GM18909 (cell line): ENCODE data around the gene LHFPL3.

Experiments used
- ATAC-seq: cut with Tn5 transposase; IDR thresholded peaks from one replicate; pipeline ENCODE4 v1.9.1; 2021; ENCODE audit warnings: mild to moderate bottlenecking; ENCODE audit not compliant: unreplicated experiment, poor library complexity

The LHFPL3 gene

GRCh38 chr7:104469166-104469820 is 140.9 kb downstream of the LHFPL3 start:
- ATAC-seq = no peak

DNA sequence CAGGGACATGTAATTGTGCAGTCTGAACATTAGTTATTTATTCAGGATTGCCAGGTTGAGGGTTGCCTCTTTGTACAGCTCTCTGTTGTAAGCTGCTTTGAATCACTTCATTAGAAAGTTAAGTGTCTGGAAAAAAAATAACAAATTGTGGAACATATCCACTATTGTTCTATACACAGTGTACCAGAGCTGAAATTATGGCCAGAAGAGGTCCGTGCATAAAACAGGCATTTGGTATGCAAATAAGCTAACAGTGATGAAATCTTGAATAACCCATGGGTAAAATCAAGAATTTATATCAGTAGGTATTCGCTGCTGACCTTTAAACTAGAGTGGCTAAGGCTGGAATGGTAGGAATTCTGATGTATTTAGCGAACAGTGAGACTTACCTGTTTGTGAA is 152.1 kb downstream of the LHFPL3 start:
- no peak for ATAC-seq

GRCh38 chr7:104482362-104483037 is 154.1 kb downstream of the LHFPL3 start:
- ATAC-seq = no peak

GRCh38 chr7:104486931-104487330 is 158.5 kb downstream of the LHFPL3 start:
- ATAC-seq = no peak

DNA sequence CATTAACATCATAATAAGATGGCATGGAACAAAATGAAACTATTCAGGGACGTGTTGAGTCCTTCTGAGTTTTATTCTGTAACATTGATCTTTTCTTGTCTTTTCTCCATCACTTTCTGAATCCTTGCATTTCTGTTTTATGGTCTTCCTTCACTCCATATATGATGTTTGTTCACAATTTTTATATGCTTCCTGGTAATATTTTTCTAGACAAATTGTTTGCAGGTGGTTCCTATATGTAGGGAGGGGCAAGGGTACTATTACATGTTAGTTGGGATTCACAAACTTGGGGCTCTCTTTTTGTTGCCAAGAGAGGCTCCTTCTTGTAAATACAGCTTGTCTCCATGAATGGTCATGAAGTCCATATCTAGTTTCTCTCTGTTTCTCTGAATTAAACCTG is 159.2 kb downstream of the LHFPL3 start:
- no peak for ATAC-seq

DNA sequence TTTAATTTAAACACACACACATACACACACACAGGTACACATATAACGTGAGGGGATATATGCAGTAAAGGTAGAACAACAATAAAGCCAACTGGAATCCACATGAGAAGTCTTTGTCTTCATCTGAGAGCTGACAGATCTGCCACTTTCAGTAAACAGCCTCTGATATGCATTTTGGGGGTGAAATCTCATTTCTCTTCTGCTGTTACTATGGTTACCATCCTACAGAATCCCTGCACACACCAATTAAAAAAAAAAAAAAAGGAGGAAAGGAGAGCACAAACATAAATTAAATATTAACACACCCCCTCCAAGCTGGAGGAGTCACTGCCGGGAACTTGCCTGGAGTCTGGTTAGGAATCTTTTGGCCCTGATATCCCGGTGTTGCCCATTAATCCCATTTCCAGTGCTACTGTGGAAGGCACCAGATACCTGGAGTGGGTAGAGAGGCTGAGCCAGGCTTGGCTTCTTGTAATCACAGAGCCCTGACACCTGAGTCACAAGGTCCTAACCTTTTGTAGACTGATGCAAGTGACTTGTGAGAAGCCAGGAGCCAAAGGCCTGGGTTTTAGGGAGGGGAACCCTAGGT is 169.1 kb downstream of the LHFPL3 start:
- ATAC-seq = no peak

GRCh38 chr7:104499975-104500374 is 171.6 kb downstream of the LHFPL3 start:
- ATAC-seq = no peak

DNA sequence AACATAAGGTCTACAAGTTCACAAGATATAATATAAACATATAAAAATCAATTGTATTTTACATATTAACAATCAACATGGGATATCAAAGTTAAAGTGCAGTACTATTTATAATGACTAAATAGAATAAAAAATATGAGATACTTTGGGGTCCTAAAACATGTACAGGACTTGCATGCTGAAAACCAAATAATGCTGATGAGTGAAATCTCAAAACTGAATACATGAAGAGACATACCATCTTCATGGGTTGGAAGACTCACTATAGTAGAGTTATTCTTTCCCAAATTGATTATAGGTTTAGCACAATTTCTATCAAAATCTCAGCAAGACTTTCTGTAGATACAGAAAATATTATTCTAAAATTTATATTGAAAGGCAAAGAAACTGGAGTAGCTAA is 181.5 kb downstream of the LHFPL3 start:
- no peak for ATAC-seq

GRCh38 chr7:104524853-104525252 is 196.4 kb downstream of the LHFPL3 start:
- no peak for ATAC-seq

- no peak for ATAC-seq
Measured at GRCh38 chr7:104528142-104528541, 199.7 kb downstream of the LHFPL3 start.

DNA sequence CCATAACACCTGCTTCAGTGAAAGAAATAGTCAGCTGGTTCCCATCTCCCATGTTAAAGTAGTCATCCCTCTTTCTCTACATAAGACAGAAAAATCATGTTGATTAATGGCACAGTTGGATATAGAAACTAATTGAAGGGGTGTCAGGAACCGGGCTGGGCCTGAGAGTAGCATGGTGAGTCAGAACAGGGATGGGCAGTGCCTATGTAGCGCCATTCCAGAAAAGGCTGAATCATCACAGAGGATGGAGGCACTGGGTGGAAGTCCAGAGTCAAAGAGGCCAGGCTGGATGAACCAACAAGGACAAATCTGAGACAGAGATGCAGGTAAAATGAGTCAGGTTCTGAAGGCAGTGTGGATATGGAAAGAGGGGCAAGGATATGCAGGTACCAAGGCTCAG is 201.2 kb downstream of the LHFPL3 start:
- no peak for ATAC-seq

DNA sequence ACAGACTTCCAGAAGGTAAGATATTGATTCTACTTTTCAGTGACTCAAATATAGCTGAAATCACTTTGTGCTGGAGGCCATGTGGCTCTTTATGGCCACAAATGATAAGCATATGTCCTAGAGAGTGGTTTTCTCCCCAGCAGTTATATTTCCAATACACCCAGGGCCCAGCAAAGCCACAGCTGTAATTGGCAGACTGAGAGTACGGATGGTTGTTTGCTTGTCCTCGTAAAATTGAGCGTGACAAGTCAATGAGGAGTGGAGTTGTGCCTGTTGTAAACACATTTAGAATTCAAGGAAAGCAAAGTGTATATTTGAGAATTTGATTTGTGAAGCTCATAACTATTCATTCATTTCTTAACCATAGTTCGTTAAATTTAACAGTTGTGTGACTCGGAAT is 201.8 kb downstream of the LHFPL3 start:
- no peak for ATAC-seq

DNA sequence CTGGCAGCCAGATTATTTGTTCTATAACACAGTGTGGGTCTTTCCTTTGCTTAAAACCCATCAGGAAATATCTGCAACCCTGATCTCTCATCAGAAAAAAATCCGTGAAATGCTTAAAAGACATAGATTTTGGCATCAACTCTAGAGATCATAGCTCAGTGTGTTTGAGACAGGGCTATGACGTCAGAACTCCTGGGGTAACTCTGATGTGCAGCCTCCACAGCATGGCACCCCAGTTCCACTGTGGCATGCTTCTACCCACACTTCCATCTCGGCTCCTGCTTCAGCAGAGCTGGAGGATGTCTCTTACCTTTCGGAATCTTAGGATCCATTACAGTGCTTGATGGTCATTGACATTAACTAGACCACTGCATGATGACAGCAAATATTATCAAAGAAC is 205.7 kb downstream of the LHFPL3 start:
- ATAC-seq = no peak

DNA sequence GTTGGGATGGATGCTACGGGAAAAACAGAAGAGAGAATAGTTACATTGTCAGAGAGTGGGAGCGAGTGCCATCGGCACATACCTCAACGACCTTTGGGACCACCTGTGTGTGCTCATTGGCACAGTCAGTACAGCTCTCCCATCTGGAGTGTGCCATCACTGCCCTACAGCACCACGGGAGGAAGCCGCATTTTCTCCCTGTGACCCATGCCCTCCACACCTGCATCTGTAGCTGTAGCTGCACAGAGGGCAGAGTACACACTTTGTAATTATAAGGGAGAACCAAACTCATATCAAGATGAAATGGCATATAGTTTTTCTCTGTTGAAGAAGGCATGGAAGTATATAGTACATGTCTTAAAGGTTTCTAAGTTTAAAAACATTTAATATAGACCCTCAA is 207.4 kb downstream of the LHFPL3 start:
- ATAC-seq = no peak

GRCh38 chr7:104536956-104537355 is 208.6 kb downstream of the LHFPL3 start:
- no peak for ATAC-seq

GRCh38 chr7:104538152-104538551 is 209.7 kb downstream of the LHFPL3 start:
- ATAC-seq = no peak

DNA sequence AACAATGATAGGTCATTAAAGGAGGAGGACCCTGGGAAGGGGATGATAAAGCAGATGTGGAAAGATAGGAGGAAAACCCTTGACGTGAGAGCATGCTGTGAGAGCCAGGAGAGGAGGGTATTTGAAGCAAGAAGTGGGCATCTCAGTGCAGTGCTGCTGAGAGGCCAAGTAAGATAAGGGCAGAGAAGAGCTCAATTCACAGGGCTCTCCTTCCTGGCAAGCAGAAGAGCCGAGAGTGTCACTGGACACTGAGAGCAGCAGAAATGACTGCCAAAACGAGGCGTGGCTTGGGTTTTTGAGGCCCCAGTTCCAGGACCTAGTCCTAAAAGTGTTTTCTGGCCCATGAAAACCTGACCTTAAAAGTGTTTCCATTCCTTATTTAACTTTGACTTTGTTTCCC is 213.5 kb downstream of the LHFPL3 start:
- no peak for ATAC-seq

- ATAC-seq = no peak
Measured at GRCh38 chr7:104548861-104549260, 220.5 kb downstream of the LHFPL3 start.

DNA sequence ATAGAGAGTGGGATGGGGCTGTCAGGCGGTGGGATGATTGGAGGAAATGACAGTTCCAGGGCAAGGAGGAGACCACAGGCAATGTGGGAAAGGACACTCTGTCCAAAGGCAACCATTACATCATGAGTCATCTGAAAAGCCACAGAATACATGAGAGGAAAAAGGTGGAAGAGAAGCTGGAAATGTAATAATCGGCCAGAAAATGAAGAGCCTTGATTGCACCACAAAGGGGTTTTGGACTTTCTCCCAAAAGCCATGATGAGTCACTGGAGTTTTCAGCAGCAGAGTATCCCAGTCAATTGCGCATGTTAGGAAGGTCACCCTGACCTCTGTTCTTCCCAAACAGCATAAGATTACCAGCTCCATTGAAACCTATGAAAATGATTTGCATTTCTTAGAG is 222.0 kb downstream of the LHFPL3 start:
- ATAC-seq = no peak

GRCh38 chr7:104551226-104551625 is 222.8 kb downstream of the LHFPL3 start:
- ATAC-seq = no peak

DNA sequence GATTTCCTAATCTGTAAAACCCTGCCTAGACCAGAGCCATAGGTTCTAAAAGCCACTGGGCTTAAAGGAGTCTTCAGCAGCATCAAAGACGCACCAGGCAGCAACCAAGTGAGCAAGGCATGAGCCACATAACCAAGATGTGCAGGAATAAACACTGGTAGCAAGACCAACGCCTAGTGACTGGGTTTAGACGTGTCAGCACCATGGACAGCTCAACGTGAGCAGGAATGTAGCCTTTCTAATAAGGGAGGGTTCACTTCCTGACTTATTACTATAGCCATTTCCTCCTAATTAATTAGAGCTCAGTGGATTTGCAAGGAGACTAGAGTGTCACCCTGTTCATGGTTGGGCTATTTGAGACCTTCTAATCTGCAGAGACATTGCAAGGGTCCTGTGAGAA is 223.7 kb downstream of the LHFPL3 start:
- ATAC-seq = no peak

DNA sequence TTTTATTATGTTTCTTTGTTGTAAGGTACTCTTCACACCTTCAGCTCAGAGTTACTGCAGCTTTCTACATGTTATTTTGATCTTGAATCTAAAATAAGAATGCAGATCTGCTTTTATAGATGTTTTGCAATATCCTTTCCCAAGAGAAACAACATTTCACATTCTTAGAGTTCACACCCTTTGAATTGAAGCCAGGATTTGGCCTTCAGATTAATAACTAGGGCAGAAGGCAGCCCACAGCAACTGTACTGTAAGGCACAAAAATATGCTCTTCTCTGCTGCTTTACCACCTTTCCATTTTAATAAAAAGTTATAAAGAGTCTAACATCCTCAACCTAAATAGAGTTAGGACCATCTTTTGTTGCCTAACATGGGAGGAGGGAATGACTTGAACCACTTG is 224.7 kb downstream of the LHFPL3 start:
- ATAC-seq = no peak
